Activated CD4-positive, alpha-beta T cell treated with anti-CD3 and anti-CD28 coated beads, Interleukin-2, amount 10 ng/mL, durations not matched to agents 7 days and 5 days (primary cell): Measurements from ENCODE around the gene GRID1. TPM values are rescaled to one million over a fixed set of nuclear protein-coding genes. Genes with fewer than 3 reads are reported as not detected.

Source experiments
- CTCF ChIA-PET: fragments of 350-600 bp; sonication (Branson Sonifier 250); formaldehyde crosslinking; loops from one replicate; lab custom pipeline; 2021; ENCODE audit warnings: antibody characterized with exemption; lab: Charles Lee
- POLR2A ChIA-PET: fragments of 350-600 bp; sonication (Branson Sonifier 250); formaldehyde crosslinking; loops from one replicate; lab custom pipeline; 2021; ENCODE audit warnings: antibody characterized with exemption; lab: Charles Lee
- DNase-seq: peaks from one replicate; pipeline ENCODE4 v3.0.0-alpha.2; 2020
- H3K27ac Mint-ChIP-seq: one replicate; pipeline ENCODE4 v1.8.0; 2021; ENCODE audit warnings: mild to moderate bottlenecking, moderate library complexity, mixed read lengths
- H3K27me3 Mint-ChIP-seq: one replicate; pipeline ENCODE4 v1.8.0; 2021; ENCODE audit warnings: mixed read lengths
- H3K36me3 Mint-ChIP-seq: one replicate; pipeline ENCODE4 v1.8.0; 2021; ENCODE audit warnings: low read depth, mixed read lengths
- H3K4me1 Mint-ChIP-seq: one replicate; pipeline ENCODE4 v1.8.0; 2021; ENCODE audit warnings: mixed read lengths
- H3K4me3 Mint-ChIP-seq: one replicate; pipeline ENCODE4 v1.8.0; 2021; ENCODE audit warnings: mild to moderate bottlenecking, moderate library complexity, mixed read lengths
- H3K9me3 Mint-ChIP-seq: one replicate; pipeline ENCODE4 v1.8.0; 2021; ENCODE audit warnings: mixed read lengths
- total RNA-seq, 2 experiments: library from RNA; stranded (reverse); gene quantifications; one replicate each; pipeline ENCODE4 v1.2.3, GENCODE V29; 2021

Gene GRID1
- total RNA-seq, 2 experiments from 2014 or later: not detected

GRCh38 chr10:85610381-85611092, 756.1 kb downstream of the GRID1 start:
- DNase-seq: no peak
- ChIA-PET POLR2A (interaction anchor here (0.6 kb wide), 1 partner anchor 291 kb away, joined by 3 read pairs; no protein-coding TSS in a partner anchor), CTCF (interaction anchor here (1.1 kb wide), 1 partner anchor 16 kb away, joined by 3 read pairs; no protein-coding TSS in a partner anchor)
- H3K27ac Mint-ChIP-seq: no peak overlapping the region
- peaks cover 6% of the 10 kb centered on the region for H3K9me3 Mint-ChIP-seq
- H3K27me3 Mint-ChIP-seq: peaks cover 30% of the 10 kb centered on the region
- H3K4me1 Mint-ChIP-seq: peaks cover 40% of the 10 kb centered on the region
- no peak overlapping the region for H3K4me3 Mint-ChIP-seq
- peaks cover 6% of the 10 kb centered on the region for H3K36me3 Mint-ChIP-seq

- Mint-ChIP-seq H3K9me3 (peaks cover 6% of the 10 kb centered on the region), H3K36me3 (peaks cover 6% of the 10 kb centered on the region), H3K4me1 (peaks cover 34% of the 10 kb centered on the region), H3K27me3 (peaks cover 31% of the 10 kb centered on the region), H3K27ac (no peak overlapping the region), H3K4me3 (no peak overlapping the region)
- POLR2A ChIA-PET: no interaction called here
- CTCF ChIA-PET: no interaction called here
- no peak for DNase-seq
Observed at GRCh38 chr10:85609509-85609908, 757.1 kb downstream of the GRID1 start.

- Mint-ChIP-seq H3K4me1 (peaks cover 26% of the 10 kb centered on the region), H3K27ac (no peak overlapping the region), H3K4me3 (no peak overlapping the region), H3K9me3 (peaks cover 6% of the 10 kb centered on the region), H3K36me3 (peaks cover 6% of the 10 kb centered on the region), H3K27me3 (peaks cover 31% of the 10 kb centered on the region)
- POLR2A ChIA-PET: no interaction called here
- CTCF ChIA-PET: no interaction called here
- DNase-seq: no peak
Observed at GRCh38 chr10:85608706-85609105, 757.9 kb downstream of the GRID1 start.

- CTCF ChIA-PET: interaction anchor here (1.5 kb wide), 1 partner anchor 13 kb away, joined by 3 read pairs; no protein-coding TSS in a partner anchor
- no peak for DNase-seq
- peaks cover 31% of the 10 kb centered on the region for H3K27me3 Mint-ChIP-seq
- H3K36me3 Mint-ChIP-seq: peaks cover 4% of the 10 kb centered on the region
- H3K9me3 Mint-ChIP-seq: peaks cover 6% of the 10 kb centered on the region
- no peak overlapping the region for H3K27ac Mint-ChIP-seq
- H3K4me1 Mint-ChIP-seq: peaks cover 23% of the 10 kb centered on the region
- no peak overlapping the region for H3K4me3 Mint-ChIP-seq
- POLR2A ChIA-PET: no interaction called here
Observed at GRCh38 chr10:85607043-85607695, 759.4 kb downstream of the GRID1 start.

- Mint-ChIP-seq H3K9me3 (peaks cover 6% of the 10 kb centered on the region), H3K27me3 (peaks cover 31% of the 10 kb centered on the region), H3K27ac (no peak overlapping the region), H3K4me3 (no peak overlapping the region), H3K36me3 (peaks cover 4% of the 10 kb centered on the region), H3K4me1 (peaks cover 15% of the 10 kb centered on the region)
- ChIA-PET CTCF (interaction anchor here (1.5 kb wide), 2 partner anchors 9 to 12 kb away, joined by 3 to 4 read pairs; no protein-coding TSS in a partner anchor), POLR2A (no interaction called here)
- DNase-seq: no peak
Observed at GRCh38 chr10:85606401-85606800, 760.2 kb downstream of the GRID1 start.

- Mint-ChIP-seq H3K4me1 (peaks cover 12% of the 10 kb centered on the region), H3K27me3 (peaks cover 26% of the 10 kb centered on the region), H3K4me3 (no peak overlapping the region), H3K27ac (no peak overlapping the region), H3K9me3 (peaks cover 6% of the 10 kb centered on the region), H3K36me3 (peaks cover 2% of the 10 kb centered on the region)
- ChIA-PET POLR2A (no interaction called here), CTCF (no interaction called here)
- no peak for DNase-seq
Observed at GRCh38 chr10:85604884-85605283, 761.7 kb downstream of the GRID1 start.

- Mint-ChIP-seq H3K4me3 (no peak overlapping the region), H3K36me3 (peaks cover 2% of the 10 kb centered on the region), H3K9me3 (peaks cover 6% of the 10 kb centered on the region), H3K27ac (no peak overlapping the region), H3K4me1 (peaks cover 12% of the 10 kb centered on the region), H3K27me3 (peaks cover 21% of the 10 kb centered on the region)
- CTCF ChIA-PET: interaction anchor here (1.1 kb wide), 1 partner anchor 8 kb away, joined by 4 read pairs; no protein-coding TSS in a partner anchor
- POLR2A ChIA-PET: no interaction called here
- DNase-seq: no peak
Observed at GRCh38 chr10:85604136-85604725, 762.4 kb downstream of the GRID1 start.

GRCh38 chr10:85603151-85603940, 763.2 kb downstream of the GRID1 start:
- no peak overlapping the region for H3K4me3 Mint-ChIP-seq
- H3K36me3 Mint-ChIP-seq: peaks cover under 1% of the 10 kb centered on the region
- H3K9me3 Mint-ChIP-seq: peaks cover 1% of the 10 kb centered on the region
- peak; percentile 11 for DNase-seq
- no peak overlapping the region for H3K27ac Mint-ChIP-seq
- H3K27me3 Mint-ChIP-seq: peaks cover 15% of the 10 kb centered on the region
- POLR2A ChIA-PET: no interaction called here
- peaks cover 12% of the 10 kb centered on the region for H3K4me1 Mint-ChIP-seq
- CTCF ChIA-PET: interaction anchor here (1.1 kb wide), 1 partner anchor 9 kb away, joined by 4 read pairs; no protein-coding TSS in a partner anchor

- Mint-ChIP-seq H3K27ac (no peak overlapping the region), H3K27me3 (peaks cover 10% of the 10 kb centered on the region), H3K4me3 (no peak overlapping the region), H3K9me3 (no peaks in the 10 kb centered on the region), H3K4me1 (peaks cover 12% of the 10 kb centered on the region), H3K36me3 (no peaks in the 10 kb centered on the region)
- ChIA-PET CTCF (interaction anchor here (0.5 to 1.1 kb wide), 2 partner anchors 11 to 781 kb away, joined by 3 read pairs; no protein-coding TSS in a partner anchor), POLR2A (no interaction called here)
- DNase-seq: no peak
Observed at GRCh38 chr10:85602713-85603112, 763.9 kb downstream of the GRID1 start.

- Mint-ChIP-seq H3K36me3 (no peaks in the 10 kb centered on the region), H3K4me3 (no peak overlapping the region), H3K27ac (no peak overlapping the region), H3K9me3 (no peaks in the 10 kb centered on the region), H3K27me3 (peaks cover 8% of the 10 kb centered on the region), H3K4me1 (peaks cover 12% of the 10 kb centered on the region)
- ChIA-PET CTCF (interaction anchor here (0.5 to 1.1 kb wide), 2 partner anchors 11 to 780 kb away, joined by 3 read pairs; no protein-coding TSS in a partner anchor), POLR2A (no interaction called here)
- no peak for DNase-seq
Observed at GRCh38 chr10:85602306-85602705, 764.3 kb downstream of the GRID1 start.

GRCh38 chr10:85601526-85601925, 765.1 kb downstream of the GRID1 start:
- no peaks in the 10 kb centered on the region for H3K36me3 Mint-ChIP-seq
- POLR2A ChIA-PET: no interaction called here
- H3K27me3 Mint-ChIP-seq: peaks cover 7% of the 10 kb centered on the region
- no peak overlapping the region for H3K27ac Mint-ChIP-seq
- H3K4me1 Mint-ChIP-seq: peaks cover 12% of the 10 kb centered on the region
- no peak overlapping the region for H3K4me3 Mint-ChIP-seq
- CTCF ChIA-PET: no interaction called here
- no peak for DNase-seq
- H3K9me3 Mint-ChIP-seq: no peaks in the 10 kb centered on the region

GRCh38 chr10:85600744-85601081, 765.9 kb downstream of the GRID1 start:
- Mint-ChIP-seq H3K36me3 (no peaks in the 10 kb centered on the region), H3K27ac (no peak overlapping the region), H3K4me1 (peaks cover 12% of the 10 kb centered on the region), H3K9me3 (no peaks in the 10 kb centered on the region), H3K4me3 (no peak overlapping the region), H3K27me3 (peaks cover 2% of the 10 kb centered on the region)
- CTCF ChIA-PET: no interaction called here
- POLR2A ChIA-PET: no interaction called here
- DNase-seq: no peak
